Measurements from ENCODE around the gene PLA2G4B.

Gene PLA2G4B

GRCh38 chr15:41834096-41834495 lies 4.6 kb upstream of the PLA2G4B start:
- no peak overlapping the region for H3K4me3 ChIP-seq (ENCODE audit: low read length)
- no peak for TF ChIP-seq CTCF (IDR thresholded peaks at IDR 0.05; ENCODE audit: insufficient read depth, low read depth, low read length, missing control alignments)
- no peak for DNase-seq (ENCODE audit: low read depth)

GRCh38 chr15:41836073-41836472 lies 2.6 kb upstream of the PLA2G4B start:
- no peak for DNase-seq (ENCODE audit: low read depth)
- no peak for TF ChIP-seq CTCF (IDR thresholded peaks at IDR 0.05; ENCODE audit: insufficient read depth, low read depth, low read length, missing control alignments)
- H3K4me3 ChIP-seq (ENCODE audit: low read length) = no peak overlapping the region

- no peak for TF ChIP-seq CTCF (IDR thresholded peaks at IDR 0.05; ENCODE audit: insufficient read depth, low read depth, low read length, missing control alignments)
- DNase-seq (ENCODE audit: low read depth) = no peak
- no peak overlapping the region for H3K4me3 ChIP-seq (ENCODE audit: low read length)
These were observed 1.8 kb upstream of the PLA2G4B start for GRCh38 chr15:41836713-41837454.

- H3K4me3 ChIP-seq (ENCODE audit: low read length) = peak overlapping the region; percentile 46
- DNase-seq (ENCODE audit: low read depth) = no peak
- TF ChIP-seq CTCF (IDR thresholded peaks at IDR 0.05; ENCODE audit: insufficient read depth, low read depth, low read length, missing control alignments) = no peak
These were observed 1.3 kb downstream of the PLA2G4B start for GRCh38 chr15:41839781-41840491.

GRCh38 chr15:41840673-41841072 lies 2.0 kb downstream of the PLA2G4B start:
- no peak for DNase-seq (ENCODE audit: low read depth)
- H3K4me3 ChIP-seq (ENCODE audit: low read length) = peak overlapping the region; percentile 5
- no peak for TF ChIP-seq CTCF (IDR thresholded peaks at IDR 0.05; ENCODE audit: insufficient read depth, low read depth, low read length, missing control alignments)

- no peak for DNase-seq (ENCODE audit: low read depth)
- no peak for TF ChIP-seq CTCF (IDR thresholded peaks at IDR 0.05; ENCODE audit: insufficient read depth, low read depth, low read length, missing control alignments)
These were observed 2.5 kb downstream of the PLA2G4B start for GRCh38 chr15:41841131-41841530.

More at GRCh38 chr15:41841131-41841530, 2.5 kb downstream of the PLA2G4B start:
- H3K4me3 ChIP-seq (ENCODE audit: low read length) = no peak overlapping the region

Measured in epithelial cell of esophagus (primary cell).